ENCODE measurements around the gene SRSF2. TPM values are rescaled to one million over a fixed set of nuclear protein-coding genes. Genes with fewer than 3 reads are reported as not detected.
A peak's percentile ranks its signal among the peaks of the same experiment; 100 is the strongest.
"Not testable (repeated sequence)": the region's sequence is repeated elsewhere in the genome, so short reads cannot be mapped to it uniquely, and the experiment has no call there.

Gene SRSF2
- total RNA-seq, 1 donor from 2014 or later = 87.7 TPM

DNA sequence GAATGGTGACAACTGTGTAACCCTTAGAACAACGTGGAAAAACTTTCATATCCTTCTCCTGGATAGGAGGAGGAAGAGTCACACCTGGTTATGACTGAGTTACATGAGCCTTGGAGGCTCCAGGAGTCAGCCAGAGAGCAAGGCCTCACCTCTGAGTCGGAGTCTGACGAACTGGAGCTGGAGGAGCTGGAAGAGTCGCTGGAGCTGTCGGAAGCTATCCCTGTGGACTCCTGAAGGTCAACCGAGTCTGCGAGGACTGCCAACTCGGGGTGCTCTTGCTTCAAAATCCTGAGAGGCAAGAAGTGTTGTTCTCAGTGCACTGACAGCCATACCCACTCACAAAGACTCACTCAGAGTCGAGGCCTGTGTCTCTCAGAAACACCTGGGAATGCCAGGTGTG is 16.9 kb downstream of the SRSF2 start:
- no peak for DNase-seq

- DNase-seq = no peak
These were observed 18.6 kb downstream of the SRSF2 start for GRCh38 chr17:76718516-76718915.

GRCh38 chr17:76716839-76717215 is 20.3 kb downstream of the SRSF2 start:
- no peak for DNase-seq

DNA sequence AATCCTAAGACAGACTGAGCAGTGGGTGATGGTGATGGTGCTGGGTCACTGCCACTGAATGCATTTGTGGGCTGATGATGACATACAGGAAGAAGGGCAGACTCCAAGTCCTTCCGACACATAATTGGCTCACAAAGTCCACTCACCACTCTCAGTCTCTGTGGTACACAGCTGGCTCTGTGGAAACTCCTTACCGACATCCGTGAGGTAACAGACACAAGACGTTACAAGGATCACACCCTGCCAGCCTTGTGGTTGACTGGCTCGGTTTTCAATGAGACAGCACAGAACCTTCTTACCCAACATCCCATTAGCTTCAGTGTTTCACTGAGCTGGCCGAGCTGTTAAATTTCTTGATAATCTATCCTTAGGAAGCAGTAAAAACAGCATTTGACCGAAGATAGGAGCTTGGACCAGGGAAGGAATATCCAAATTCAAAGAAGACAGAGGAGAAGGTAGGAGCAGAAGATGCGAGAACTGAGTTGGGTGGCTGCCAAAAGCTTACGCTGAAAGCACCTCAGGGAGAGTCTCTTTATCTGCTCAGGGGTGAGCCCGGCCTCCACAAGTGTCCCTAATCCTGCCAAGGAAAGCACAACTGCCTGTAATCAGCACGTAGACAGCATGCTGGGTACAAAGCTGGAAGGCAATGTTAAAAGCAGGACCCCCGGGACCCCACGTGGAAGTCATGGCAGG is 20.8 kb downstream of the SRSF2 start:
- no peak for DNase-seq

- DNase-seq = no peak
These were observed 21.7 kb downstream of the SRSF2 start for GRCh38 chr17:76715496-76715830.

DNA sequence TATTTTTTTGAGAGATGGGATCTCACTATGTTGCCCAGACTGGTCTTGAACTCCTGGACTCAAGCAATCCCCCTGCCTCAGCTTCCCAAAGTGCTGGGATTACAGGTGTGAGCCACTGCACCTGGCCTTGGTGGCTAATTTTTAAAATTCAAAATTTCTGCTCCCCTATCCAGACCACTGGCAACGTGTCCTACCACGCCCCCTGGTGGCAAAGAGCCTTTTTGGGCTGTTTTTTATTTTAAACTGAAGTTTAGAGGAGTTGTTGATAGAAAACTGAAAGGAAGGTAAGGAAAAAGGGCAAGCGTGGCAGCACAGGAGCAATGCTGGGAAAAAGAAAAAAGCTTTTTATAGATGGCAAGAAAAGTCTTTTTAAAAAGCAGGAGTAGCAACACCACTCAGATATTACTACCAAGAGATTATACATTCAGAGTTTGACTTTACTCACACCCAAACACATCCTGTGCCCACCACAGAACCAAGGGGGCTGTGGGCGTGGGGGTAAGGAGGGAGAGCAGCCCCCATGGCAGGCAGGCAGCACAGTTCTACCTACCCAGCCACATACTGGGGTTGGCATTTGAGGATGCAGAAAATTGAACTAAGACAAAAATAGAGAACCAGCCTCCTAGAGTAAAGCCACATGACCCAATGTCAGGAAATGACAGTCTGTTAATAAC is 22.2 kb downstream of the SRSF2 start:
- no peak for DNase-seq

DNA sequence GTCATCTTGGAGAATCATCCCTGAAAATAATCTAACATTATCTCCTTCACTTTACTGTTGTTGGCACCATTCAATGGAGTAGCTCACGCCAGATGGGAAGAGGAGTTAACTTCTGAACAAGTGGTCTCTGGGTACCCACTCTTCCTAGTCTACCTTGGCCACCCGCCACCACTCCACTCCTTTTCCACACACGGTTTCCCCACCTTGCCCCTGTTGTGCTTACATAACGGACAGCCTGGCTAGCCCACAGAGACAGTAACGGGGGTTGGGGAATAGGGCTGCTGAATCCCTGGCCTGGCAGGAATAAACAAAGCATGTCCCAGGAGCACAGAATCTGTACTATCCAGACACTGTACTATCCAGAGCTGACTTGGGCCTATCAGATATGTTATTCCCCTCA is 22.8 kb downstream of the SRSF2 start:
- DNase-seq = no peak

DNA sequence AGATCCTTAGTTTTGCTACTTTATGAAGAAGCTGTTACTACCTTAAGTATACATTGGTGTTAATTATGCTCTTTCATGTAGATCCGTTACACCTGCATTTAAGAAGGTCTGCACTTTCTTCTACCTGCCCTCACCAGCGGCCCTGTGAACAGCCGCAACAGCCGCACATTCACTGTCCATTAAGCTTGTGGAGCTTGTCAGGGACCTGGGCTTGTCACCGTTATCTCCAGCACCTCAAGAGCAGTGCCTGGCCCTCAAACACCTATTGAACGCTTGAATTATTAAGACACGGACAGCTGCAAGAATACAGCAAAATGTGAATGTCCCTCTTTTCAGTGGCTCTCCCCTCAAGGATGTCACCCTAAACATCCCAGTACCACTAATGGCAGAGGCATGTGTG is 23.4 kb downstream of the SRSF2 start:
- no peak for DNase-seq

DNA sequence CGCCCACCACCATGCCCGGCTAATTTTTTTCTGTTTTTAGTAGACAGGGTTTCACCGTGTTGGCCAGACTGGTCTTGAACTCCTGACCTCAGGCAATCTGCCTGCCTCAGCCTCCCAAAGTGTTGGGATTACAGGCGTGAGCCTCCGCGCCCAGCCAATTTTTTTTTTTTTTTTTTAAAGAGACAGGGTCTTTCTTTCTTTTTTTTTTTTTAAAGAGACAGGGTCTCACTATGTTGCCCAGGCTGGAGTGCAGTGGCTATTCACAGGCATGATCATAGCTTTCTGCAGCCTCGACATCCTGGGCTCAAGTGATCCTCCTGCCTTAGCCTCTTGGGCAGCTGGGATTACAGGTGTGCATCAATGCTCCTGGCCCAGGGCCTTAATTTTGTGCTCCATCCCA is 24.8 kb downstream of the SRSF2 start:
- DNase-seq = not testable (repeated sequence)

- peak; percentile 50 for DNase-seq
These were observed 26.1 kb downstream of the SRSF2 start, which contains the start of gene MXRA7 for GRCh38 chr17:76710863-76711611. Gene MXRA7, minus strand, starts transcription at chr17:76710965. Its CDS starts 19 bp downstream, at chr17:76710946.

- not testable (repeated sequence) for DNase-seq
These were observed 26.9 kb downstream of the SRSF2 start for GRCh38 chr17:76709951-76710862.

DNA sequence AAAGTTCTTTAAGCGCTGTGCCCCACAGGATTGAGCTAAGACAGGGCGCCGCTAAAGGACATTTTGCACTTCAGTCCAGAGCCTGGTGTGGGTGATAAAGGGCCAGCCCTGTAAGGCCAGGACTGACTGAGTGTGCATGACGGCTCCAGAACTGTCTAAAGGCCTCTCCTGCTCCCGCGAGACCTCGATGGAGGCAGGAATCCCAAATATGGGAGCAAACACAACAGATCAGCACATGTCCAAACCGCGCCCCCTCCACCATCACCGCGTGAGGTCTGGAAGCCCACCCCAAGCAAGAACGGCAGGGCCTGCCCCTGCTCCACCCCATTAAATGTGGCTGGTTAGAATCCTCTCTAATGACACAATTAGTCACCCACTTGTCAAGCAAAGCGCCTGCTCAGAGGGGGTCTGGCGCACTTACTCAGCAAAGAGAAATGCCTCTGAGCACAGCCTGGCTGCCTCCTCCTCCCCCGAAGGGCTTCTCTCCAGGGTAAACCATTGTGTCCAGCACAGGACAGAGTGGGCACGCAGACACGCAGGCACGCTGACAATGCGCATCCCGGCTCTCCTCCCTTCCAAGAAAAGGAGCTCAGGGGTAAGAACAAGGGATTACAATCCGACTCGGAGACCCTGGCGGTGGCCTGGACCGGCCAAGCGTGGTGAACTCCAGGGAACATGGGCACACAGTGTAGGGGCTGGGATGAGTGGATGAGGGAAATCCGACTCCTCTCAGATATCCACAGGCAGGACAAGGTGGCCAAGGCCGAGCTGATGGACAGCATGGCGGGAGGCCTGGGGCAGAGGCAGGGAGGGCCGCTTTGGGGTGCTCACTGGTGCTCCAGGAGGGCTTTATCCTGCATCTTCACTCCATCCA is 27.8 kb downstream of the SRSF2 start:
- peak; percentile 45 for DNase-seq

DNA sequence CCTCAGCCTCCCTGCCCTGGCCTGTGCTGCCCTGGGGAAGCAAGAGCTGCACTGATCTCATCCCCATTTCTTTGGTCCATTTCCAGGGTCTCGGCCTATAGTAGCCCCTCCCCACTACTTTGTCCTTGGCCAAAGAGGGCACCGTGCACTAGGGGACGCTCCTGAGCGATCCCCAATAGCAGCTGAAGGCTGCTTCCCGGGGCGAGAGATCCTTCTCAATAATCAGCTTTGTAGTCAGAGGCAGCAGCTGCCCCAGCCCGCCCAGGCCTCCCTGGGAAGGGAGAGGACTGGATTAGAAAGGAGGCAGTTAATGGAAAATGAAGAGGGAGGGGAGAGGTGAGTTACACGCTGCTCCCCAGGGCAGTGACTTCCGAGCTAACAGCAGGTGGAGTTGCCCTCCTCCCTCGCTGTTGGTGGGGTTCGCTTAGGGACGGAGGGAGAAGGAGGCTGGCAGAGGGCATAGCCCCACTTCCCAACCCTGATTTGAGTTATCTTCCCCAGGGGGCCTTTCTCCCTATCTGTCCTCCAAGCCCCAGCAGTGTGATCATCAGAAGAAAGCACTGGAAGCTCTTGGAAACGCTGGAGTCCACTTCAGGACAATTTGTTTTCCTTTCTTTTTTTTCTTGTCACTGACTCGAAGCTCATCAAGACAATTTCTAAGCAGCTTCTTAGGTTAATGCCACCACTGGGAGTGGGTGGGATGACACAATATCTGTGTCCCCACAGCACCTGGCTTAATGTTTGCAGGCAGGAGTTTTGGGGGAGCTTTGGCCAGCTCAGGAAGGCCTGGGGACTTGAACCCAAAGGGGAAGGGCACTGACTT is 28.9 kb downstream of the SRSF2 start:
- DNase-seq = peak; percentile 29

DNA sequence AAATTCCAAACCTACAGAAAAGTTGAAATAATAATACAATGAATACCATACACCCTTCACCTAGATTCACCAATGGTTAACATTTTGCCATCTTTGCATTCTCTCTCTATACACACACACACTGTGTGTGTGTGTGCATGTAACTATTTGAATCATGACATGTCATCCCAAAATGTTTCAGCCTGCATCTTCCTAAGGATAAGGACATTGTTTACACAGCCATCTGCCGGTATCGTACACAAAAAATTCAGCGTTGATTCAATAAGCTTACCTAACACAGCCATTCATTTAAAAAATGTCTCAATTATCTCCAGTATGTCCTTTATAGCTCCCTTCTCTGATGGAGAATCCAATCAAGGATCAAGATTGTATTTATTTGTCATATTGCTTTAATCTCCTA is 30.3 kb downstream of the SRSF2 start:
- DNase-seq = no peak

- DNase-seq = no peak
These were observed 32.3 kb downstream of the SRSF2 start for GRCh38 chr17:76704805-76705204.

DNA sequence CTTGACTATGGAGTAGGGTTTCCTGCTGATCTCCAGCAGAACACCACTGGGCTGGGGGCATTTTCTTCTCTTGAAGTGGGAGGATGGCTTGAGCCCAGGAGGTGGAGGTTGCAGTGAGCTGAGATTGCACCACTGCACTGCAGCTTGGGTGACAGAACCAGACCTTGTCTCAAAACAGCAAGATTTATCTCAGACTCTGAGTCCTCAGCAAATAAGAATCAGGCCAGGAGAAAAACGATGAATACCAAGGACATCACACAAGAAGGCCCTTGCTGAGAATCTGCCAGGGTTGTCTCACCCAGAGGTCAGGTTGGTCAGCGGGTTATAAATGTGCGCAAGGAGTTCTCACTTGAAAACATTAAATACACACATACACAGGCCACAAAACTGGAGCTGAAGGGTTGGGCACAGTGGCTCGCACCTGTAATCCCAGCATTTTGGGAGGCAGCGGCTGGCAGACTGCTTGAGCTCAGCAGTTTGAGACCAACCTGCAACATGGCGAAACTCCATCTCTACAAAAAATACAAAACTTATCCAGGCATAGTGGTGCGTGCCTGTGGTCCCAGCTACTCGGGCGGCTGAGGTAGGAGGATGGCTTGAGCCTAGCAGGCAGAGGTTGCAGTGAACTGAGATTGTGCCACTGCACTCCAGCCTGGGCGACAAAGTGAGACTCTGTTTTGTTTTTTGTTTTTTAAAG is 34.0 kb downstream of the SRSF2 start:
- no peak for DNase-seq

DNA sequence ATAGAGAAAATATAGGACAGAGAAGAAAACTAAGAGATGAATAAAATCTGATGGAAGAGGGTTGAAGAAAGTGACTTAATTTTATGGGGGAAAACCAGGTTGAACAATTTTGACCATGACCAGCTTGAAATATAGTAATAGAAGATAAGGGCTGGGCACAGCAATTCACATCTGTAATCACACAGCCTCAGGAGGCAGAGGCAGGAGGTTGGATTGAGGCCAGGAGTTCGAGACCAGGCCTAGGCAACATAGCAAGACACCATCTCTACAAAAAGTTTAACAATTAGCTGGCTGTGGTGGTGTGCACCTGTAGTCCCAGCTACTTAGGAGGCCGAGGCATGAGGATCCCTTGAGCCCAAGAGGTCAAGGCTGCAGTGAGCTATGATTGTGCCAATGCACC is 35.1 kb downstream of the SRSF2 start:
- DNase-seq = no peak

GRCh38 chr17:76701471-76701967 is 35.6 kb downstream of the SRSF2 start:
- no peak for DNase-seq

DNA sequence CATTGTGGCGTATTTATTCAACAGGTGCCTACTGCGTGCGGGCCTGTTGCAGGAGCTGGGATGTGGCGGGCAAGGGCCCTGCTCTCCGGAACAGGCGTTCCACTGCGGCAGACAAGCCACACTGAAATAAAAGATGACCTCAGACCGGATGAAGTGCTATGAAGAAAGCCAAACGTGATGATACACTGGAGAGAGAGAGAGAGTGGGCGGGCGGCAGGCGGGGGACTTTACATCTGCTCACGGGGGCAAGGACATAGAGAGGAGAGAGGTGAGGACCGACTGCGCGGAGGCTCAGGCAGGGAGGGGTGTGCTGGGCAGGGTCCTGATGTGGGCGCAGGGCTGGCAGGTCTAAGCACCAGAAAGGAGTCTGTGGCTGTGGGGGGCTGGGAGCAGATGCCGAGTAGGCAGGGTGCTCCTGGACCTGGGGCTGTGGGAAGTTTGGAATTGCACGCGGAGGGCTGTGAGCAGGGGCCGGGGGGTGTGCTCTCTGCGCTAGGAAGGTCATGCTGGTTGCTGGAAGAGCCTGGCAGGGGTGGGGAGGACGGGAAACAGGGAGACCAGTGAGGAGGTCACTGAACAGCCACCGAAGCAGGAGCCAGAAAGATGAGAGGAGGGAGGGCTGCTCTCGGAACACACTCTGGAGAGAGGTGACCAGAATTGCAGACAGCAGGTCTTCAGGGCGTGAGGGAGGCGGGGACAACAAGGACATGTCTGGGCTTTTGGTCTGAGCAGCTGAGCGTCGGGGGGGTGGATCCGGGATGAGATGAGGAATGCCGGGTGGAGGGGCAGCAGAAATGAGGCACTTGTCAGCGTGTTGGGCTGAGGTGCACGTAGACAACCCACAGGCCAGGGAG is 36.3 kb downstream of the SRSF2 start:
- DNase-seq = no peak

All from occipital lobe (tissue), 2 donors.